Islet of Langerhans (tissue), 1 donor: ENCODE data around the gene LDLRAD4.

Source experiments
- FAIRE-seq: peaks from one replicate; lab custom pipeline; 2011; peaks lifted over from hg19 to GRCh38; lab: Jason Lieb, UNC

The LDLRAD4 gene

DNA sequence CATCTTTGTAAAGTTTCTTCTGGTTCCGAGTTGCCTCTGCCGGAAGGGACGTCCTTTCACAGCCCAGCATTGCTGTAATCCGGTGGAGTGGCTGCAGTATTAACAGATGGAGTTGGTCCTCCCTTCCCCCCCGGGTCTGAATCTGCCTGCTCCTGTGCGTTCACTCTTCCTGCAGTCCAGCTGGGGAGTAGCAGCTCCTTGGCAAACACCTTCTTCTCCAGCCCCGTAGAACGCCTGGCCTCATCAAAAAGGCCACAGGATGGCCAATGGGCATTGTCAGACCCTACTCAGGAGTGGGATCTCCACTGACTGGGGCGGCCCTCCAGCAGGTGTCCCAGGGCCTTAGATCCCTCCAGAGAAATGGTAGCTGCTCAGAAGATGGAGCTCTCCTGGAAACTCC lies 273.8 kb downstream of the LDLRAD4 start:
- no peak for FAIRE-seq

DNA sequence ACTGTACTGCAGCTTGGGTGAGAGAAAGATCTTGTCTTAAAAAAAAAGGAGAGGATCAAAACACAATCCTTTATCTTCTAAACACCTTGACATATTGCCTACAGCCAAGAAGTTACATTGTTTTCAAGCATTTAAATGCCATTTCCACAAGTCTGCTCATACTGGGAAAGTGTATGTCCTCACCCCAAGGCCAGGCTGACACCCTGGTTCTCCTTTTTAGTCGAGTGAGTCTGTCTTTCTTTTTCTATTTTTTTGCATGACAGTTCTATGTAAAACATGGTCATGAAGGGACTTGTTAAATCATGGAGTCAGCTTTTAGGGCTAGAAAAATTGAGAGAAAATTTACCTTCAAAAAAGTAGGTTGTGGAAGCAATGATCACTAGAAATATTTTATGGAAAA lies 274.5 kb downstream of the LDLRAD4 start:
- FAIRE-seq = no peak

DNA sequence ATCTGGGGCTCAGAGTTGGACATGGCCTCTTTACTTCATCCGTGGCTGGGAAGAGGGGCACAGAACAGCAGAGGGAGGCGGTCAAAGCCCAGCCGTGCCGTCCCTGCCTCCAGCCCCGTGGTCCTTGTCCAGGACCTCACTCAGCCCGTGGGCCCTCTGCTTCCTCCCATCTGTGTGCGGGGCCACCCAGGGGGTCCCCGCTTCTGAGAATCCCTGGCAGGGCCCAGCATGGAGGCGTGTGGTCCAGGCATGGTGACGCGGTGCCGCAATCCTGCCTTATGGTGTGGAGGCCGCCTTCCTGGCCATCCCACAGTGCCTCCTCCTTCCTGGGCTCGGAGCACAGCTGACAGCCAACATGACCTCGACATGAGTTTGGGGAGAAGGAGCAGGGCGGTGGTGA lies 275.2 kb downstream of the LDLRAD4 start:
- no peak for FAIRE-seq

DNA sequence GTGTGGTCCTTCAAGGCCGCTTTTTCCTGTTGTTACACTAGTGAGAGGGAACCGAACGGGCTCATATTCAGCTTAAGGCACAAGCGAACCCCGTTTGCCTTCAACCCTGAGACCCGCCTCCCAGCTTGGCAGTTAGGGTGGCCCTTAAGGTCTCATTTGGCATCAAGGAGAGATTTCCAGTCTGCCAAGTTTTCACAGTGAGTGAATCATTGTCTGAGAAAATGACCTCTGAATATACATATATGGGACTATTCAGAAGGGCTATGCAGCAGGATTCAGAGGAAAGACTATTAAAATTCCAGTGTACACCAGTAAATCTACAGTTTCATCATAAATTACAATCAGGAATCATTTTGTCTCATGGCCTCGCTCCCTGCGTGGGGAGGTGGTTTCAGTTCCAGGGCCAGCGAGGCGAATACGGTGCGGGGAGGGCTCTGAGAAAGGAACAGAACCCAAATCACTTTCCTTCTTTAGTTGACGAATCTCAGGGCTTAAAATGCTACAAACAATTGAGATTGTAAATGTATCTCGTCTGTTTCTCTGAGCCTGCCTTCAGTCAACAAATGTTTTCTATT lies 276.4 kb downstream of the LDLRAD4 start:
- FAIRE-seq = no peak

DNA sequence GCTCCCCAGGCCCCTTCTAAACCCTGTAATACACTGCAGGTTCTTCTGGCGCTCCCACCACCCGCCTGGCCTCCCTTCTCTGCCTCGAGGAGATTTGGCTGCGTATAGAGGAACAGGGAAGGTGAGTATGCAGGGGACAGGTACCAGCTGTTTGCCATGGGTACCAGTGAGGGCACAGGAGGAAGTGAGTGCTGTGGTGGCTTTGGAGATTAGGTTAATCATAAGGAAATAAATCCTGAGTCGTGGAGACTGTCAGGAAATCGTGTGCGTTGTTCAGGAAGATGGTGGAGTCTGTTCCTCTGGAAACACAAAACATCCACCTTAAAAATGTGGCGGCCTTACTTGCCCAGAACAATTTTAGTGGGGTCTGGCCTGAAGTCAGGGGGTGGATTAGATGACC lies 277.4 kb downstream of the LDLRAD4 start:
- no peak for FAIRE-seq

DNA sequence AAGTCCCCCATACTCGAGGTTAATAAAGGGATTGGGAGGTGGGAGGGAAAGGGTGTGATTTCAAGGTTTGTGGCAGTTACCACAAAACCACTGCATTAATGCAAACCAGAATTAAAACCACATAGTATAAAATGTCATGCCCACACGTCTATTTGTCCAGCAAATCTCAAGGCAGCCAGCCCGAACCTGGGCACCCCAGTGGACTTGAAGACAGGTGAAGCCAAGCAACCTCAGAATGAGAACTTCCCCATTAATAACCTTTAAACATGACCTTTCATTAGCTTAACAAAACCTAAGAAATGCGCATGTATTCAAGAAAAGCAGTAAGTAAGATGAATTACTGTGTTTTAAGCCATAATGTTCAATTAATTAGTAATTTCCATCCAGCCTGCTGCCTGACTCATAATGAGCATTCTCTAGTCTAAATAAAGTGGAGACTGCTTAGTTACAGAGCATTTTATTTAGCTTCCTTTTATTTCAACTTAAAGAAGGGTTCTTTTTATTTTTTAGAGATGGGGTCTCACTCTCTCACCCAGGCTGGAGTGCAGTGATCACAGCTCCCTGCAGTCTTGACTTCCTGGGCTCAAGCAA lies 278.2 kb downstream of the LDLRAD4 start:
- FAIRE-seq = no peak

DNA sequence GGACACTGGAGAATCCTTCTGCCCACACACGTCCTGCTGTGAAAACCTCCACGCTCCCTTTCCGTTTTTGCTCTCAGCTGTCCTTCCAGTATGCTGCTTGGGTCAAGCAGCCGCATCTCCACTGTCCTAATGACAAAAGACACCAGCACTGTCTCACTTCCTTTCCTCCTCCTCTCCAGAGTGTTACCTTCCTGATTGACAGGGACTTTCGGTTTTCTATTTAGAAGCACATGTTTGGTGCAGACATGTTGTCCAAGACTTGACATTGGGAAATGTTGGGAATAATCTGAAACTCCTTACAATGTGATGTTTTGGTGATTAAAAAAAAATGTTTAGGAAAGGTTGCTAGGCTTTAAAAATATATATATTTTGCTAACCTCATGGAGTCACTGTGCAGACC lies 281.2 kb downstream of the LDLRAD4 start:
- no peak for FAIRE-seq

DNA sequence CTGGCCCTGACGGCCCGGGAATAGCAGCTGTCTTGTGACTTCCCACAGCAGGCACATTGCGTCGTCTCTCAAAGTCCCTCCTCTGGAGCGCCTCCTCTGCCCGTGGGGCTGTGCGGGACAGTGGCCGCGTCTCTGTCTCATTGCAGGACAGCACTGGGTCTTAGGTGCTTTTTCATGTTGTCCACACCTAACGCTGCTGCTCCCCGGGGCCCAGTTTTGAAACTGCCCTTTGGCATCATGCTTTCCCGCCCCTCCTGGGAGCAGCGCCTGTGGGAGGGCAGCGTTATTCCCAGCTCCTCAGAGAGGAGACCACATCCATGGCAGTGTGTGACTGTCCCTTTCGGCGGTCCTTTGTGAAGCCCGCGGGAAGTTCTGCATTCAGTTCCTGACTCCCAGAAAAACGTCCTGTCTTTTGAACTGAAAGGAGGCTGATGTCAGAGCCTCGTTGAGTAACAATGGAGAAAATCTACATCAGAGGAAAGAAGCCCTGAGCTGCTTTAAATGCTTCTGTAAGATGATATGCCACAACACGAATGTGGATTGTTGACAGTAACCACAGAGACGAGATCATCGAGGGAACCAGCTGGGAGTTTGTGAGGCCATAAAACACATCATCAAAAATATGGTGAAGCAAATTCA lies 281.8 kb downstream of the LDLRAD4 start:
- peak; percentile 92 for FAIRE-seq

DNA sequence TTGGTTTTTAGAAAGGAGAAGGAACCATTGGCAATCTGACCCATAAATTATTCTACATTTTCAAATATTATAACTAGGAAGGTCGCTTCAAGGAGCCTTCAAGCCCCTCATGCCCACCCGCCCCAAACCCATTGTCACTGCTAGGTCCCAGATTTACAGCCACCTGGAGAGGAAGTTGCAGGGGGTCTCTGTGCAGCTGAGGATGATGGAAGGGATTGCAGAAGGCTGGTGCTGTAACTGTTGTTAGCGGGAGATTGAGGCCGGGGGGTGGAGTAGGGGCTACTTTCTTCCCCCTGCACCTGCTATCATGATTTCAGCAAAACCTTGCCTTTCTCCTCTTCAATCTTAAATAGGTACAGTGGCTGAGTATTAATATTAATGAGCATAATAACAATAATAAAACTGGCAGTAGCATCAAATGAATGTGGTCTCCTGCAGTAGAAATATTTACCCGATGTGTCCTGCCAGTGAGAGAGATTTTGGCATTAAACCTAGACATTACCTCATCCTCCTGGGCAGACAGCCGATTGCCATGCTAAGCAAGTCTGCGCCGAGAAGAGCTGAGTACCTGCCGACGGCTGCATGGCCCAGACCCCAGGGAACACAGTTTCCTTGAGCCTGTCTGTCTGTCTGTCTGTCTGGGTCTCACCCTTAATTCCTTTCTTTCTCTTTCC lies 282.4 kb downstream of the LDLRAD4 start:
- peak; percentile 61 for FAIRE-seq

DNA sequence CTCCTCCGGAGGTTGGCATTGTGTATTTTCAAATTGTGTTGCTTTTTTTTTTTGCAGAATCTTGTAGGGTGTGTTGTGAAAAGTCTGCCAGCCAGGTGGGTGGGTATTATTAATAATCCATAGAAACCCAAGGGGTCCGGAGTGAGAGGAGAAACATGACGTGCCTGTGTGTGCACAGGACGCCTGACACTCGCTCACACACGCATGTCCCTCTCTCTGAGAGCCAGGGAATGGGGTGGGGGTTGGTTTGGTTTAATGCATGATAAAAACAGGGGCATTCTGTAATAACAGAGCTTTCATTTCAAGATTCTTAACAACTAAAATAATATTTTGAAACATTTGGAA lies 283.0 kb downstream of the LDLRAD4 start:
- no peak for FAIRE-seq

DNA sequence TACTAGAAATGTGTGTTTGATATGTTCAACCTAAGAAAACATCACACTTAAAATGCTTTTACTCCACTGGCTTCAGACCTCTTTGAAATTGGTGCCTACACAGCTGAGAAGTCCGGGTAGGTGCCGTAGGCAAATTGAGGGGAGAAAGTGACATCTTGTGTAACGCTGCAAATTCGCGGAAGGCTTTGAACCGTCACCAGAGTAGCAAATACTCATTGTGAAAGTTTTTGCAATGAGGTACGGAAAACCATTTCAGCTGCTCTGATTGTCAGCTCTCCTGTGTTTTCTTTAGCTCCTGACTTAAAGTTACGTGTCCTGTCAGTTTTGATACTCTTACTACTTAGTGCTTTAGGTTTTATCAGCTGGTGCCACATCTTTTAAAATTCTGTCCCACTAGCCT lies 283.3 kb downstream of the LDLRAD4 start:
- FAIRE-seq = no peak

DNA sequence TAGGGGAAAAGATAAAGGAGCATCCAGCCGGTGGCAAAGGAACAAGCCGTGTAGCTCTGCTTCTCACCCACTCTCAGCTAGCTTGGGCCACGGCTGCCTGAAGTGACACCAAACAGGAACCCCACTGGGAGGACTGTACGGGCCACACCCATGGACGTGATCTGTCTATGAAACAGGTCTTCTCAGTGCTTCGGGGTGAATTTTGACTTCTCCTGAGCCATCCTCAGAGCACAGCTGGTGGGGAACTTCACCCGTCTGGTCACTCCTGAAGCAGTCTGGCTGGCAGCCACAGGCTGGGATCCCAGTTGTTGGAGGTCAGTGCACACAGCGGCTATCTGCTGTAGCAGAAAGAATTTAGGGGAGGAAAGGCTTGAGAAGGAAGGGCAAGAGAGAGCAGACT lies 284.0 kb downstream of the LDLRAD4 start:
- FAIRE-seq = no peak

DNA sequence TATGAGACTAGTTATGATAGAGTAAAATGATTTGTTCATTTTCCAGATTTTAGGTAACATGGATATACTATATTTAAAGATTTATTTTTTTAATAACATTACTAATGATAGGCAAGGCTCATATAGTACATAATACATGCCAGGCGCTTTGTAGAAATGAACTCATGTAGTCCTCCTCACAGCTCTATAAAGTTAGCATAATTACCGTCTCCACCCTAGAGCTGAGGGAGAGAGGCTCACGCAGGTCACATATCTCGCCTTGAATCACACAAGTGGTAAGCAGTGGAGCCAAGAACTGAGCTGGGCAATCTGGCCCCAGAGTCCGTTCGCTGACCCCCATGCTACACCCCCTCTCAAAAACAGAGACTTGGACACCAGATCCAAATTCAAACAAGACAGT lies 285.3 kb downstream of the LDLRAD4 start:
- no peak for FAIRE-seq

DNA sequence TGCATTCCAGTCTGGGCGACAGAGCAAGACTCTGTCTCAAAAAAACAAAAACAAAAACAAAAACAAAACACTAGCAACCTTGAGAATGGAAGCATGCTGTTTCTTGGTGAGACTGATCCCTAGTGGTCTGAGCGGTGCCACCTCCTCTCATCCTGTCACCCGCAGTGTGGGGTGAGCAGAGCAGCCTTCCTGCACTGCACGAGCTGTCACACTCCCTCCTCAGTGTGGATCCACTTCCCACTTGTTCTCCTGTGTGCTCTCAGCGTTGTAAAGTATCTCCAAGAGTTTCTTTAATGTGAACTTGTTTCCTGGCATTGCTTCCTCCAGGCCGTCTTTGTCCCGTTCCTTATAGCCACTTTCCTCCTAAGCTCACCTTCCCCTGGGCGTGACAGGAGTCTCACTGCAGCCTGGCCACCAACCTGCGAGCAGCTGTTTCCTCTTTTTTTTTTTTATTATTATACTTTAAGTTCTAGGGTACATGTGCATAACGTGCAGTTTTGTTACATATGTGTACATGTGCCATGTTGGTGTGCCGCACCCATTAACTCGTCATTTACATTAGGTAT lies 287.3 kb downstream of the LDLRAD4 start:
- no peak for FAIRE-seq

DNA sequence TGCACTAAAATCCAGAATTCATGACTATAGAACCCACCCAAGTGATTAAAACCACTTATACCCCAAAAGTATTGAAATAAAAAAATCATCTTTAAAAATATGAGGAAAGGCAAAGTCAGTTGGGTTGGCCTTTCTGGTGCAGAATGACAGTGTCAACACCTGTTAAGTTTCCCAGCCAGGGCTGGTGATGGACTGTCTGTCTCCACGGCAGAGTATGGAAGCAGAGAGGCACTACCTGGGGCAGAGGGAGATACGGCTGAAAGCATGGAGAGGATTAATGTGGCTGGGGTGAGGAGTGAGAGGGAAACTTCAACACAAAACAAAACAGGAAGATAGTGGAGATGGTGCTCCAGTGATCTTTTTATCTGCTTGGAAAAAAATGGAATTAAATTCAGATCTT lies 292.0 kb downstream of the LDLRAD4 start:
- FAIRE-seq = no peak

DNA sequence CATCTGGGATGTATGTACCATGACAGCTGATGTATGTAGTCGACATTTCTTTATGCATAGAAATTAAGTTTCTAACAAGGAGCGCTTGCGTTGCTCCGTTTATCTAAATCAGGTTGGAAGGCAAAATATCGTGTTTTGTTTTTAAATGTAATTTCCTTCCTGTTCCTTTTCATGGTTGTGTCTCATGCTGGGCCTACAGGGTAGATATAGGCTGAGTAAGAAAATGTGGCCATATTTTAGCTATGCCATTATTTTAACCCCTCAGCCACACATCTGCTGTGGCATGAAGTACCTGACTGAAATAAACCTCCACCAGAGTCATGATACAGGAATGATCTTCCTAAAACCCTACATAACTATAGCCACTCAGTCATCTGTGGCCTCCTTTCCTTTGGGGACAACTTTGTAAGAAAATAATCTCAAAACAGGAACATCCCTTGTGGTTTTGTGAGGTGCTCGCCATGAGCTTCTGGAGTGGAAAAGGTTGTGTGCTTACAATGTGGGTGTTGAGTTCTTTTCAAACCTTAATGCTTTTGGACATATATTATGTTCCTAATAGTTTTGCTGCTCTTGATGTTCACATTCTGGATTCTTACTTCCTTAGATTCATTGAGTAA lies 293.5 kb downstream of the LDLRAD4 start:
- FAIRE-seq = no peak

DNA sequence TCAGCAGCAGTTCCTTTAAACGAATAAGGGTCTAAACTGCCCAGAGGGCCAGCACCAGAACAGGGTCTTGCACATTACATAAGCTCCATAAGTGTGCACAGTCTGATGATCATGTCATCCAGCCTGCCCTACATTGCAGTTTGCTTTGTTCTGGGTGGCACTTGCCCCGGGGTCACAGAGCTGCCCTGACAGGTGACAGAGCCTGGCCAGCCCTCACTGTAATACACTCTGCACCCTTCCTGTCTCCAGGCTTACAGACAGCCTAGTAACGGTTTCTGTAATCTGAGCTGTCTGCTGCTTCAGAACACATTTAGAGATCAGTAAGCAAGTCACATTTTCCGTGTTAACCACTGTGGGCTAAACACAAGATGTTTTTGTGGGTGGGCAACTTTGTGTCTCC lies 294.5 kb downstream of the LDLRAD4 start:
- FAIRE-seq = peak; percentile 45

DNA sequence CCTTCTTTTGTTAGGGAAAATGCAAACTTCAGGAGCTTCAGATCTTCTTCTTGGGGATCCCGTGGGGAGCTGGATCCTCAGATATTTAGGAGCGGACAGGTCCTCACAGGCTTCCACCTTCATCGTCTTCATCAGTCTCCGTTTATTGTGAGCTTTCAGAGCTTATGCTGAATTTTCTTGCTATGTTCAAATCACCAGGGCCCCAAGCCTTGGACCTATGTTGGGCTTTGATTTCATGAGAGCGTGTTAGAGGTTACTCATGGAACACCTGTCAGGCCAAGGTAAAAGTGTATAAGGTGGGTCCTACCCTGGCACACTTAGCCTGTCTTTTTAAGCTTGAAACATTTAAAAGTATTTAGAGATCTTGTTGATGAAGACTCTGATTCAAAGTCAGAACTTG lies 294.9 kb downstream of the LDLRAD4 start:
- no peak for FAIRE-seq

DNA sequence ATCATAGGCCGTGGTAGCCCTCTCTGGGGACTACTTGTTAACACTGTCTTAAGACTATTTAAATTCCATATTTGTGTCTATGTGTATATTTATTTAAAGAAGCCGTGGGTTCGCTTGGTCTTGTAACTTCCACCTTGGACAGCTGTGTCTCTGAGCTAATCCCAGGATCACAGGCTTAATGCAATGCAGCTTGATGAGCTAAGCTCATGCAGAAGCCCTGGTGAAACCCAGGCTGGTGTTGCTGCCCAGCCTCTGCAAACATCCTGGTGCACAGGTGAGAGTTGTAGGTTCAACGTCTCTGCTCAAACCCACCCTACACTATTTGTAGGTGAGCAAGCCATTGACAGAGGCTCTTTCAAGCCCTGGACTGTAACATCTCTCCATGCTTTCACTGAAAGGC lies 296.0 kb downstream of the LDLRAD4 start:
- FAIRE-seq = no peak

DNA sequence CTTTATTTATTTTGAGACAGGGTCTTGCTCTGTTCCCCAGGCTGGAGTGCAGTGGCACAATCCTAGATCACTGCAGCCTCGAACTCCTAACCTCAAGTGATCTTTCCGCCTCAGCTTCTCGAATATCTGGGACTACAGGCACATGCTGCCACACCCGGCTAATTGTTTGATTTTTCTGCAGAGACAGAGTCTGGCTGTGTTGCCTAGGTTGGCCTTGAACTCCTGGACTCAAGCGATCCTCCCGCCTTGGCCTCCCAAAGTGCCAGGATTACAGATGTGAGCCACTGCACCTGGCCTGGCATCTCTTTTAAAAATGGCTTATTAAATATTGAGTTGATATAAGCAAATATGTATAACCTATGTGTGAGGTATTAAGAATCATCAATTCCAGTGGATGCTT lies 298.3 kb downstream of the LDLRAD4 start:
- no peak for FAIRE-seq

DNA sequence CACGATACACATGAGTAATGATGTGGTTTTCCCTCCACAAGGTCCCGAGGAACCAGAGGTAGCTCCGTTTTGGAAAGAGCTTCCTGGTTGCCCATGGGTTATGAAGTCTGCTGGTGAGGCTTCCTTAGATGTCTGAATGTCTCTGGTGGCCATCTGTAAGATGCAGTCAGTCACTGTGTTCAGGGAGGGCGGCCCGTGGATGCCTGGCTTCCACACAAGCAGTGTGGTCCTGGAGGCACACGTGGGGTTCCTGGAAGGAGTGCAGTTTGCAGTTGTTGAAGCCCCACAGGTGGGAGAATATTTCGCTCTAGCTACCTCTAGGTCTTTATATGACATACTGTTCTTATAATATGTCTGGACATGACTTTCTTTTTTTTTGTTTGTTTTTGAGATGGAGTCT lies 298.8 kb downstream of the LDLRAD4 start:
- FAIRE-seq = no peak

DNA sequence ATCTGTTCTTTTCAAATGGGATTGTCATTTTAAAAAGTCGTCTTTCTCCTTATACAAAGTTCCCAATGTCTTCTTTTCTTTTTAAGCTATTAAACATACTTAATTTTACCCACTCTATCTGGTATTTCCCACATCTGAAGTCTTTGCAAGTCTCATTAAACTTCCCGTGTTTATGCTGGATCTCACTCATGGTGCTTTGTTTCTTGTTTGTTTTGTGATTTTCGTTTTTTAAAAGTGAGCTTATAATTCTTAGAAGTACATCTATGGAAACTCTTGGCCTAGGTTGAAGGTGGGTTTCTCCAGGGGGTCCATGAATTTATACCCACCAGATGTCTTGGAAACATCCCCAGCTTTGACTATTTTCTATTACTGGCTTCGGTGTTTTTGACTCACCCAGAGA lies 299.8 kb downstream of the LDLRAD4 start:
- FAIRE-seq = no peak

DNA sequence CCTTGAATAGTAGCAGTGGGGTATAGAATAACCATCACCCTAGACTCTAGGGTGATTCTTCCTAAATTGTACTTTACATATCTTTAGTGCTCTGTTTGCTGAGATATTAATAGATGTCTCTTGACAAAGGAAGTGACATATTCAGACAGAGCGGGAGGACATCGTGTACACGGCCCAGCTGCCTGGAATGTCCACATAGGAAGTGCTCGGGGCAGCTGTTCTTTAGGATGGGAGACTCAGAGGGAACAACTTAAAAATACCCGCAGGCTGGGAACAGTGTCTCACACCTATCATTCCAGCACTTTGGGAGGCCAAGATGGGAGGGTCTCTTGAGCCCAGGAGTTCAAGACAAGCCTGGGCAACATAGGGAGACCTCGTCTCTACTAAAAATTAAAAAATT lies 301.7 kb downstream of the LDLRAD4 start:
- no peak for FAIRE-seq
